ENCODE results near the gene IQCE. TPM values are rescaled to one million over a fixed set of nuclear protein-coding genes. Genes with fewer than 3 reads are reported as not detected.

The IQCE gene
- total RNA-seq, 4 donors from 2014 or later, result 9.7 to 23.5 (median 15.6) TPM

- 95 to 100% methylated on average over 1 to 6 of the region's 40 CpGs for WGBS, 2 donors (ENCODE audit: low coverage in 1 of 2)
Observed at GRCh38 chr7:2526659-2527504, 31.9 kb upstream of the IQCE start.

GRCh38 chr7:2527505-2528467 is 31.0 kb upstream of the IQCE start:
- 46 to 80% methylated on average over 3 to 8 of the region's 17 CpGs for WGBS, 2 donors (ENCODE audit: low coverage in 1 of 2)
- ATAC-seq, result no peak
- Histone ChIP-seq H3K4me3 (no peak overlapping the region), H3K9me3 (no peaks in the 10 kb centered on the region), H3K36me3 (peaks cover 0 to 24% of the 10 kb centered on the region in 2 donors), H3K27ac (peak overlapping the region in 1 of 4 donors; percentile 71), H3K27me3 (peaks cover 89% of the 10 kb centered on the region), H3K4me1 (peaks cover 0 to 89% (median 24%) of the 10 kb centered on the region in 3 donors)
- TF ChIP-seq POLR2AphosphoS5 (IDR thresholded peaks at IDR 0.05), result no peak
- no peak for TF ChIP-seq CTCF (IDR thresholded peaks at IDR 0.05)
- TF ChIP-seq EP300 (IDR thresholded peaks at IDR 0.05), result no peak
- TF ChIP-seq POLR2A (IDR thresholded peaks at IDR 0.05), result no peak

More at GRCh38 chr7:2526659-2527504, 31.9 kb upstream of the IQCE start:
- H3K27ac ChIP-seq, result no peak overlapping the region
- H3K4me3 ChIP-seq, result no peak overlapping the region
- H3K9me3 ChIP-seq, result no peaks in the 10 kb centered on the region
- TF ChIP-seq POLR2A (IDR thresholded peaks at IDR 0.05) (no peak), EP300 (IDR thresholded peaks at IDR 0.05) (no peak), CTCF (IDR thresholded peaks at IDR 0.05) (no peak), POLR2AphosphoS5 (IDR thresholded peaks at IDR 0.05) (no peak)
- peaks cover 0 to 24% of the 10 kb centered on the region in 2 donors for H3K36me3 ChIP-seq
- ATAC-seq, result no peak
- H3K4me1 ChIP-seq, result peaks cover 0 to 97% (median 27%) of the 10 kb centered on the region in 3 donors
- H3K27me3 ChIP-seq, result peaks cover 98% of the 10 kb centered on the region

GRCh38 chr7:2528481-2529095 is 30.2 kb upstream of the IQCE start:
- TF ChIP-seq CTCF (IDR thresholded peaks at IDR 0.05), result no peak
- TF ChIP-seq EP300 (IDR thresholded peaks at IDR 0.05), result no peak
- no peak for TF ChIP-seq POLR2AphosphoS5 (IDR thresholded peaks at IDR 0.05)
- no peak for TF ChIP-seq POLR2A (IDR thresholded peaks at IDR 0.05)
- peaks cover 0 to 24% of the 10 kb centered on the region in 2 donors for H3K36me3 ChIP-seq
- WGBS, 2 donors (ENCODE audit: low coverage in 1 of 2), result 71 to 100% methylated on average over 1 to 3 of the region's 18 CpGs
- ATAC-seq, result no peak
- no peaks in the 10 kb centered on the region for H3K9me3 ChIP-seq
- peaks cover 81% of the 10 kb centered on the region for H3K27me3 ChIP-seq
- H3K4me1 ChIP-seq, result peaks cover 0 to 81% (median 24%) of the 10 kb centered on the region in 3 donors
- H3K4me3 ChIP-seq, result no peak overlapping the region
- peak overlapping the region in 2 of 4 donors; percentile 68 to 71 for H3K27ac ChIP-seq

GRCh38 chr7:2529161-2530070 is 29.4 kb upstream of the IQCE start:
- Histone ChIP-seq H3K27me3 (peaks cover 73% of the 10 kb centered on the region), H3K27ac (peak overlapping the region; percentile 12 to 71 (median 70)), H3K36me3 (peaks cover 0 to 24% of the 10 kb centered on the region in 2 donors), H3K4me3 (no peak overlapping the region), H3K4me1 (peaks cover 0 to 72% (median 18%) of the 10 kb centered on the region in 3 donors), H3K9me3 (no peaks in the 10 kb centered on the region)
- WGBS, 2 donors (ENCODE audit: low coverage in 1 of 2), result 0 to 60% methylated on average over 1 to 3 of the region's 30 CpGs
- TF ChIP-seq CTCF (IDR thresholded peaks at IDR 0.05), result no peak
- no peak for TF ChIP-seq POLR2AphosphoS5 (IDR thresholded peaks at IDR 0.05)
- no peak for TF ChIP-seq POLR2A (IDR thresholded peaks at IDR 0.05)
- TF ChIP-seq EP300 (IDR thresholded peaks at IDR 0.05), result no peak
- peak; percentile 68 for ATAC-seq

Data from gastroesophageal sphincter (tissue), 4 donors.